Measurements from ENCODE around the gene DNAJC19.
"Not testable (repeated sequence)": the region's sequence is repeated elsewhere in the genome, so short reads cannot be mapped to it uniquely, and the experiment has no call there.

Gene DNAJC19

DNA sequence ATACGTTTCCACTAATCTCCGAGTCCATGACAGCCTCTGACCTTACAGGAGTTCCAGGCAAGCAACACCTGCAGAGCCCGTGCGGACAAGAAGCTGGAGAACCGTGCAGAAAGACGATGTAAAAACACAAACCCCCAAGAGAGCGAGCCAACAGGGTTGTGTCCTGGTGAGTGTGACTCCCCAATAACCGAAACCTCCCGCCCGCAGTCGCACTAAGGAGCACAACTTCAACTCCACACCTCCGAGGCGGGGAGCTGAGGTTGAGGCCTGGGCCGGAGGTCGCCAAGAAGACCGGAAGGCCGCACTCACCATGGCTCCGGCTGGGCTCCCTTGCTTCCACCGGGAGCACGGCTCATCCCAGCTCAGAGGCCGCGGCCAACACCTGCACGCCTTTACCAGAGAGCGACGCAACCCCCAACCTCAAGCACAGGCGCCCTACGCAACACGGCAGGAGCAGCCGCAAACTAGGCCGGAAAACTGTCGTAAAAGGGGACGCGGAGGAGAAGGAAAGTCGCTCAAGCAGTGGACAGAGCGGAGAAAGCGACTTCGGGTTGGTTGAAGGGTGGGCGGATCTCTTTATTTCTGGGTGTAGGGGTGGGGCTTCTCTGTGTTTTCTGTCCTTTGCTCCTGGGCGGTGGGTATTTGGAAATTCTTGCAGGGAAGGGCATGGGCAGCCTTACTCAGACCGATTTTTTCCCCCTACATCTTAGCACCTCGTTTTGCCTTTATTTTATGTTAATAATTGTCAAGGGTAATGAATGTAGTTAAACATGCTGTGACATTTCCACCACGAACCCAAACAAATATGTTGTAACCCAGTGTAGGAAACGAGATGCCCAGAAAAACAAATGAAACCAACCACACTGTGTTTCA is at the start of gene DNAJC19:
TSS of gene DNAJC19 (minus strand) at position 446 of the 873 bp plus-strand sequence. CDS start at position 312, 134 bp downstream.
- peak; percentile 98 for DNase-seq

GRCh38 chr3:181030948-181031347 is 41.4 kb upstream of the DNAJC19 start:
- DNase-seq = no peak

- peak; percentile 23 for DNase-seq
Observed at GRCh38 chr3:181025204-181025603, 35.7 kb upstream of the DNAJC19 start.

DNA sequence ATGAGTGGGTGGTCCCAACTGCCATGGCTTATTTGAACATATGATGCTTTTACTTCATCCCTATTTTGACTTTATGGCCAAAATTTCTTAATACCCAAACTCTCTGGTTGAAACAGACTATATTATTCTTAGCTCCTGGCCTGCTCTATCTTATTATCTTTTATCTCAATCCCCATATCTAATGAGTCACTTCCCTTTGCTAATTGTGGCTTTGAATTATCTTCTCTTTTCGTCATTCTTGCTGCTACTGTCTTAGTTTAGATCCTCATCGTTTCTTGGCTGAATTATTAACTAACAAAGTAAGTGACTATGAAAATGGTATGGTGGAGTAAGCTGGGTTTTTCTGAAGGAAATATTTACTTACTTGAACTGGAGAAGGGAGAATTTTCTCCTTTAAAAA is 28.2 kb upstream of the DNAJC19 start:
- peak; percentile 12 for DNase-seq

DNA sequence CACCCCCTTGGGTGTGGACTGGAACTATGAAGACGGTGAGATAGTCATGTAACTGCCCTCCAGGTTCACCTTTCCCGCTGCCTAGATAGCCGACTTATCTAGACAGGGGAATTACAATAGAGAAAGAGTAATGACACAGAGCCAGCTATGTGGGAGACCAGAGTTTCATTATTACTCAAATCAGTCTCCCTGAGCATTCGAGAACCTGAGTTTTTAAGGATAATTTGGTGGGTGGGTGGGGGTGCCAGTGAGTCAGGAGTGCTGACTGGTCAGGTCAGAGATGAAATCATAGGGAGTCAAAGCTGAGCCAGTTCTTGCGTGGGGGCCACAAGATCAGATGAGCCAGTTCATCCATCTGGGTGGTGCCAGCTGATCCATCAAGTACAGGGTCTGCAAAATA is 19.7 kb upstream of the DNAJC19 start:
- peak; percentile 97 for DNase-seq

GRCh38 chr3:181008796-181009195 is 19.3 kb upstream of the DNAJC19 start:
- peak; percentile 79 for DNase-seq

- DNase-seq = no peak
Observed at GRCh38 chr3:181007262-181007661, 17.7 kb upstream of the DNAJC19 start.

DNA sequence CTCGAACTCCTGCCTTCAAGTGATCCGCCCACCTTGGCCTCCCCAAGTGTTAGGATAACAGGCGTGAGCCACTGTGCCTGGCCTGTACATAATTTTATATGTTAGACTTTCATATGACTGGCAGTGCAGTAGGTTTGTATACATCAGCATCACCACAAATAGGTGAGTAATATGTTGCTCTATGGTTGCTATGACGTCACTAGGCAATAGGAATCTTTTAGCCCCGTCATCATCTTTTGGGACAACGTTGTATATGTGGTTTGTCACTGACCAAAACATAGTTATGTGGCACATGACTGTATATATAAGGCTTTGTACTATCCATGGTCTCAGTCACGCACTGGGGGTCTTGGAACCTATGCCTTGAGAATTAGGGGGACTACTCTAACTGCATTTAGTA is 17.0 kb upstream of the DNAJC19 start:
- no peak for DNase-seq

DNA sequence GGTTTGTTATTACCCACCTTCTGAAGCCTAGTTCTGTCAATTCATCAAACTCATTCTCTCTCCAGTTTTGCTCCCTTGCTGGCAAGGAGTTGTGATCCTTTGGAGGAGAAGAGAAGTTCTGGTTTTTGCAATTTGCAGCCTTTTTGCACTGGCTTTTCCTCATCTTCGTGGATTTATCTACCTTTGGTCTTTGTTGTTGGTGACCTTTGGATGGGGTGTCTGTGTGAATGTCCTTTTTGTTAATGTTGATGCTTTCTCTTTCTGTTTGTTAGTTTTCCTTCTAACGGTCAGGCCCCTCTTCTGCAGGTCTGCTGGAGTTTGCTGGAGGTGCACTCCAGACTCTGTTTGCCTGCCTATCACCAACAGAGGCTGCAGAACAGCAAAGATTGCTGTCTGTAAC is 13.9 kb upstream of the DNAJC19 start:
- DNase-seq = not testable (repeated sequence)

DNA sequence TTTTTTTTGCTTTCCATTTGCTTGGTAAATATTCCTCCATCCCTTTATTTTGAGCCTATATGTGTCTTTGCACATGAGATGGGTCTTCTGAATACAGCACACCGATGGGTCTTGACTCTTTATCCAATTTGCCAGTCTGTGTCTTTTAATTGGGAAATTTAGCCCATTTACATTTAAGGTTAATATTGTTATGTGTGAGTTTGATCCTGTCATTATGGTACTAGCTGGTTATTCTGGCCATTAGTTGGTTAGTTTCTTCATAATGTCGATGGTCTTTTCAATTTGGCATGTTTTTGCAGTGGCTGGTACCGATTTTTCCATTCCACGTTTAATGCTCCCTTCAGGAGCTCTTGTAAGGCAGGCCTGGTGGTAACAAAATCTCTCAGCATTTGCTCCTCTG is 12.8 kb upstream of the DNAJC19 start:
- DNase-seq = not testable (repeated sequence)

DNA sequence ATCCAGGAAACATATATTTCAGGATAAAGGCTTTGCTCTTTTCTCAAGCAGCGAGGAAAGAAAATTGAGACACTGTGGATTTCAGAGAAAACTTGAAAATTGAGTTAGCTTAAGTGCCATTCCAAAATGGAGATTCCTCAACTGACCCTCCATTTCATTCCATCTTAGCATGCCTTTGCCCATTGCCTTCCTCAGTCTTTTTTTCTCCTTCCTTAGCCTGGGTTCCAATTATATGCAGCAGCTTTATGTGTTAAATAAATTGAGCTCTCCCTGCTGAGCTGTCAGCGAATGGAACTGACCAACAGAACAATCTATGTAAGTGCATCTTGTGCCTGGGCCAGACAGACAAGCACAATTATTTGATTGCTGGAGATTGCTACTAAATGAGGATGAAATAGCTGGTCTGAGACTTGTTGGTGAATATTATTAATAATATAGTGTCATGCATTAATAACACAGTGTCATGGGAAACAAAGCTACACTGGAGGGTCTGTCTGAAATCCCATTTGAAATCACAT is 6.9 kb upstream of the DNAJC19 start:
- no peak for DNase-seq

DNA sequence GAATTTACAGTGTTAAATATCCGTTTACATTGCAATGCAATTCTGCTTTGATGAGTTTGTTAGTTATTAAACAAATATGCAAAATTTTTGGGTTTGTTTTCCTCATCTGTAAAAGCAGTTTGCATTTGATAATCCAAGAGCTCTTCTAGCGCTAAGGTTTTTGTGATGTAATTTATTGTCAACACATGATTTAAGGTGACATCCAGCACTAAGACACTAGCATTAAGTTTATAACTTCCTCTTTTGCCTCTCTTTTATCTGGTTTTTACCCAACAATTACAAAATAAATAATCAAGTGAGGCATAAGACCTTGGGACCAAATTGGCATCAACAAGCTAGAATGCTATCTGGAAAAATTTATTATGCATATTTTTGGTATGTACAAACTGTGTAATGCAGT is 969 bp upstream of the DNAJC19 start:
- no peak for DNase-seq

DNA sequence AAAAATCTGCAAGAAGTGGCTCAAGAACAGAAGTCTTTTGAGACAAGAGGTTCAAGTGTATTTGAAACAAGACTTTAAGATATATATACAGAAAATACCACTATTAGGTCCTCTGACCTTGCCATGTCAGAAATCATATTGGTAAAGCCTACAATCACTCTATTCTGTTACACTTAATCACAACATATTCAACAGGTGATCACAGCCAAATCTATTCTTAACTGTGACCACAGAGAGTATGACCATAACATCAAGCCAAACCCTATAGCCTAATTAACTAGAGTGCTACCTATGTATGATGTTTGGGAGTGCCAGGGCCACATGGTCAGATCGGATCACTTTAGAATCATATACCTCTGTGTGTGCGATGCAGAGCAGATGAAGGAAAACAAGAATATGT is 2.2 kb downstream of the DNAJC19 start:
- DNase-seq = no peak

DNA sequence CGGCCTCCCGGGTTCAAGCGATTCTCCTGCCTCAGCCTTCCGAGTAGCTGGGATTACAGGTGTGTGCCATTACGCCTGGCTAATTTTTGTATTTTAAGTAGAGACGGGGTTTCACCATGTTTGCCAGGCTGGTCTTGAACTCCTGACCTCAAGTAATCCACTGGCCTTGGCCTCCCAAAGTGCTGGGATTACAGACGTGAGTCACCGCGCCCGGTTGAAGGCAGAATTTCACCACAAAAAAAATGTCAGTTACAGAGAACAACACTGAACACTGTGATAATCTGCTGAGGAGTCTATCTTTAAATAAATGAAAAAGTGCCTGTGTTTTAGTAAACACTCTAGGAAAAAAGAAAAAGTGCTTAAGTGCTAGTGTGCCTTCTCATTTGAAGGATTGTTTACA is 3.2 kb downstream of the DNAJC19 start:
- not testable (repeated sequence) for DNase-seq

GRCh38 chr3:180983136-180983535 is 6.4 kb downstream of the DNAJC19 start:
- no peak for DNase-seq

- no peak for DNase-seq
Observed at GRCh38 chr3:180981912-180982311, 7.6 kb downstream of the DNAJC19 start.

DNA sequence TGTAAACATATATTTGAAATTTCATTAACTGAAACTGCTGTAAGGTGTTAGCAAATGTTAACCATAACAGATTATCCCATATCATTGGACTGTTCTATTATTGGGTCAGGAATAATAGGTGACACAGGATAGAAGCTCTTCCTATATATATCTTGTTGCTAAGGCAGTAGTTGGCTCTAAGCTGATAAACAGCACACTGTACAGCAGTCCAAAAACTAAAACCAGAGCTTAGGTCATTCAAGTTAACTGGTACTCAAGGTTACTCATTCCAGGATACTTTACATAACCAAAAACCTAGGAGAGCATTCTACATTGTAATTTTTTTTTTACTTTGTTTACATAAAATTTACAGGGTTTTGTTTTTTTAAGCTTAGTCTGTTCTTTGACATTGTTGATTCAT is 8.9 kb downstream of the DNAJC19 start:
- DNase-seq = peak; percentile 13

DNA sequence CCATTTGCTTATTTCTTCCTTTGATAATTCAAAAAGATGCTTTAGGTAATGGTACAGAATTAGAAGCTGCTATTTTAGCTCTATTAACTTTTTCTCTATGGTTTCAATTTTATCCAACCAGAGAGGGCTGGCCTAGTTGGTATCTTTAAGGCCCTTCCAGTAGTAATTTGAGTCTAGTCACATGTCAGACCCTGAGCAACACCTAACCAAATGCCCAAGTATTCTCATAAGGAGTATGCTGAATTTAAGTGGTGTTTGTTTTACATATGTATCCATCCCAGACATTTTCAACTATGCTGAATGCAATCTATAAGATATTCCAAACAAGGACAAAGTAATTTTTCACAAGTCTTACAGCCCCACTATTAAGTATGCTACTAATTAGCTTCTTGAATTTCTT is 9.6 kb downstream of the DNAJC19 start:
- DNase-seq = no peak

DNA sequence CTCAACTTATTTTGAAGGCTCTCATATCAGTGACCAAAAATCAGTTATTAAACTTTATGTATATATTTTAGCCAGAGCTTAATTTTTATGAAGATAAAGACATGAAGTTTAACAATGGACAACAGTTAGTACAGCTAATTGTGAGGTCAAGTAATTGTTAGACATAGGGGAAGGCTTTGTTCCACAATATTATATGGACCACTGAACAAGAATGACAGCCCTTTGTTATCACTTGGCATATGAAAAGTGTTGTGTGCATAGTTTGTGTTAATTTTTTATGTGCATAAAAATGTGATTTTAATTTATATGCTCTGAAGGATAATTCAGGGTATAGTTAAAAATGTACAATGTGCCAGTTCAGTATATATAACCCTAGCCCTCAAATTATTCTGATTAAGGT is 12.0 kb downstream of the DNAJC19 start:
- no peak for DNase-seq

DNA sequence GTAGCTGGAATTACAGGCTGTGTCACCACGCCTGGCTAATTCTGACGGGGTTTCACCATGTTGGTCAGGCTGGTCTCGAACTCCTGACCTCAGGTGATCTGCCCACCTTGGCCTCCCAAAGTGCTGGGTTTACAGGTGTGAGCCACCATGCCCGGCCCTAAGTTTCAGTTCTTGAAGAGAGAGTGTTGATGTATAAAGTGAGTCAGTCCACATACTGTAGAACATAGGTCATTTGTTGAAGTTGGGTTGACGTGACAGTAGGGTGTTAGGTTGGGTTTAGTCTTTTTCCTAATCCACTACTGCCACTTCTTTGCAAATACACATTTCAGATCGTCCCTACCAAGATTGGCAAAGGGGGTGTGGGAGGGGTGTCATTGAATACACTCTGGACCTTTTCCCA is 15.2 kb downstream of the DNAJC19 start:
- no peak for DNase-seq

- no peak for DNase-seq
Observed at GRCh38 chr3:180973543-180973942, 16.0 kb downstream of the DNAJC19 start.

GRCh38 chr3:180970931-180971330 is 18.6 kb downstream of the DNAJC19 start:
- no peak for DNase-seq

DNA sequence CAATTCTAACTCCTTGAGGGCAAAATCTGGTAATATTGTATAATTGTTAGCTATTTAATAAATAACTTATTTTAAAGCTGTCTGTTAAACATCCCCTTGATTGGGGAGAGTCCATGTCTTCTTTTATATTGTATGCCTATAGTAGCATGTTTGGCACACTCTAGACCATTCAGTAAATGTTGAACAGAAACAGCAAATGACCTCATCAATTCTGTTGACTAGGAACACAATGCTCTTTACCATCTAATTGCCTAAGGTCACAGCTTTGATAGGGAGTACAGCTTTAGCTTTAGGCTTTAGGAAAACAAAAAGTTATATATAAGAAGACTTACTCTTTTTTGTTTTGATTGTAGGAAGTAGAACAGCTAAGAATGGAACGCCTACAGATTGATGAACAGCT is 27.0 kb downstream of the DNAJC19 start:
- no peak for DNase-seq

- no peak for DNase-seq
Observed at GRCh38 chr3:180961552-180961951, 28.0 kb downstream of the DNAJC19 start.

GRCh38 chr3:180961087-180961486 is 28.4 kb downstream of the DNAJC19 start:
- no peak for DNase-seq
